Stimulated activated CD8-positive, alpha-beta memory T cell treated with anti-CD3 and anti-CD28 coated beads, Interleukin-12 subunit alpha, Interleukin-12 subunit beta, amount 100 ng/mL, for 4 hours (primary cell): Measurements from ENCODE around the gene TXLNG.
"Not testable (repeated sequence)": the region's sequence is repeated elsewhere in the genome, so short reads cannot be mapped to it uniquely, and the experiment has no call there.

Experiments used
- DNase-seq: peaks from one replicate; pipeline ENCODE4 v3.0.0-alpha.2; 2020; ENCODE audit warnings: low read depth

Gene TXLNG

DNA sequence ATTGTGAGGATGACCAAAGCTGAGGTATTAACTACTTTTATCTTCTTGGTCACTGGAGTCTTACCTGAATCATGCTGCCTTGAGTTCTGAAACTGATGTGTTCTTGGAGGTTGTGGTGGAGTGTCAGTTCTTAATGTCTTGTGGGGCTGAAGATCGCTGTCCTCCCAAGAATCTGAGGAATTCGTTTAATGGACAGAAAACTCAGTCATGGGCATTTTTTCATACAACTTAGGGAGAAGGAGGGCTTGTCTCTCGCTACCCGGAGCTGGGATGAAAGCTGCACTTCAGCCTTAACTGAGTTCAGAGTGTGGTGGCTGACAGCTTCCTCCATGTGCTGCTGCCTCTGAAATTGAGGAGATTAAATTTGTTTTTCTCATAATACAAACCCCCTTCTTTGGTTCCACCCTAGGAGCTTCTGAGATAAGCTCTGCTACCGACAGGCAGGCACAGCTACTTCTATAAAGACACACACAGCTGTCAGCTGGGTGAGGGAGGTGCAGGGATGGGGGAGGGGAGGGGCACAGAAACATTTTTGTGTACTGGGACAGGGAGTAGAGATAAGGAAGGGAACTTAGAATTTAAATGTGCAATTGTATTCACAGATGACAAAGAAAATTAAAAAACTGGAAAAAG, 53.1 kb downstream of the TXLNG start:
- DNase-seq = no peak

DNA sequence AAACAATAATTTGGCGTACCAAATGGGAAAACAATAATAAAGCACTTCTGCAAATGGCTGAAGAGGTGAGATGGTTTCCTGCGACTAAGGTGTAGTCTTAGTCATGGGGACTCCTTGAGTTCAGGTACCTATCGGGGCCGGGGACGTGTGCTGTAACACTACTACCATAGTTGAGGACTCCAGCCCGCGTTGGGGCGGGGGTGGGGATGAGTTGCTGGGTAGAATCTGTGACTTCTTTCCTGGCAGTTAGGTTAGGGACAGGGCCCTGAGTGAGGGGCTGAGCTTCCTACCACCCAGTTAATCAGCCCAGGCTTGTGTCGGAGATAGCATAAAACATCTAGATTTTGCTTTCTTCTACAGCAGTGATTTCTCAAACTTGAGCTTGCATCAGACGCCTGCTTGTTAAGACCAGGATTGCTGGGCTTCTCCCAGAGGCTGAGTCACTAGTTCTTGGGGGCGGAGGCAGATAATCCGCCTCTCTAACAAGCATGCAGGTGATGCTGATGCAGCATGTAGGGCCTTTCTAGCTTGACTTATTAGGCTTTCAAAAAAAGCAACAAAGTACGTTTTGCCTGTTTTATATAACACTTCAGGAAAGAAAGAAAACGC, 53.7 kb downstream of the TXLNG start:
- no peak for DNase-seq

DNA sequence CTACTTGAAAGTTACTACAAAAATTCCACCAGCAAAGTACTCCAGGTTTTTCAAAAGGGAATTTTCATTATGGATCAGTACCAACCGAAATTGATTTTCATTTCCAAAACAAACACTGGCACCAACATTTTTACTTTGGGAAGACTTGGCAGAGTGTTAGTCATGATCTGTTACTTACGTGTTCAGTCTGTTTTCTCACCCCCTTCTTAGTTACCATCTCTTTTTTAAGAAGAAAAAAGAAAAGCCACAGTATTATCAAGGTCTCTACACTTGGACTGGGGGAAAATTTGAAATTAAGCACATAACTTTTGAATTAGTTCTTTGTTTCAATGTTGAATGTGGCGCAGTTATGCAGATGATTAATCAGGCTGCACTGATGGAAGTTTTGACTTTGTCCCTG, 56.4 kb downstream of the TXLNG start:
- DNase-seq = no peak

DNA sequence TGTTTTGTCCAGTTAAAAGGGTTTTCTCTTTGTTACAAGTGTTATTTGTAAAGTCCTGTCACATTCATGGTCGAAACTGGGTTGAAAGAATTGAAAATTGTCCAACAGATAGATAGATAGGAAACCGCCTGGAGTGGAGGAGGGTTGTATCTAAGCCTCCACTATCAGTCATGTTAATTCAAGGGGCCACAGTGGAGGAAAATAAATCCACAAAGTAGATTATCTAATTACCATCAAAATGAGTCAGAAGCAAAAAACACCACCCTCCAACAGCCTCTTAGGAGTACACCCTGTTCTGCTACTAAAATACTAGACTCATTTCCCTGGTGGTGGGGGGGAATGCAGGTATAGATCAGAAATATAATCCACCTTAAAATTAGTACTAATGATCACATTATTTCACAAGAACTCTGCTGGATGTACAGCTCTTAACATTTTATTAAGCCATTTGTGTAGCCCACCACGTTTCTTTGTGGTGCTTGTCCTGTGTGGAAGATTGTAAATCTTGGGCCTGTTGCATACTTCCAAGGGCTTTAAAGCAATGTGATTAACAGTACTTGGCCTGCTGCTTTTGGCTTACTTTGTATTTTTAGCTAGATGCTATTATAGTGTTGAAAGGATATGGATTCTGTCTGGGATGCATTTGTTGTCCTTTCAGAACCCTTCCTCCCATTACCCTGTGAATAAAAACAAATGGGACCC, 57.1 kb downstream of the TXLNG start:
- DNase-seq = no peak

DNA sequence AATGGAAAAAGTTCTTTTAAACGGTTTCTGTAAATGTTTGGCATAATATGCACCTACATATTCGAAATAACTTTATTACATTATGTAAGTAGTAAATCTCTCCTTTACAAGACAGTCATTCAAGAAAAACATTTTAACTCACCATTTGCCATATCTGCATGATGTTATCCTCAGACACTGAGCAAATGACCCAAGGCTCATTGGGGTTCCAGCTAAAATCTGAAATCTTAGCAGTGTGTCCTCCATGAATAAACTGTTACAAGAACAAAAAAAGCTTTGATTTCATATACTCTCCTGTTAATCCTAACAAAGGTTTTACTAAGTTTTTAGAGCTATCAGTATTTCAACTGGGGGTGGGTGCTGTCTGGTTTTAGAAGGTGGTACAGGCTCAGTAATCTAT, 59.4 kb downstream of the TXLNG start:
- DNase-seq = no peak

DNA sequence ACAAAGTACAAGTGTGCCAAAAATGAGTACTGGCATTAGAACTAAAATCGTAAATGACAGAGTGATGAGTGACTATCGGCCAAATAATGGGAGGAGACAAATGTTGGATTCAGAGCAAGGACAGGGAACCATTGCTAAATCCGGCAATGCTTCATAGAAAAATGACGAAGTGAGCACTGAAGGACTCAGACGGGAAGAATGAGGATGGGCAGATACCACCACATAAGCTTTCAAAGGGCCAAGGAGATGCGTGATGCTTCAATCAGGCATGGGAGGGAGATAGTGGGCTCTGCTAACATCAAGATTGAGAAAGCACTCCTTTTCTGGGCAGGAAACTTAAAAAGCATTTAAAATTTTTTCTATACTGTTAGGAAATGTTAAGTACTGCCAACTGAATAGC, 62.3 kb downstream of the TXLNG start:
- DNase-seq = no peak

DNA sequence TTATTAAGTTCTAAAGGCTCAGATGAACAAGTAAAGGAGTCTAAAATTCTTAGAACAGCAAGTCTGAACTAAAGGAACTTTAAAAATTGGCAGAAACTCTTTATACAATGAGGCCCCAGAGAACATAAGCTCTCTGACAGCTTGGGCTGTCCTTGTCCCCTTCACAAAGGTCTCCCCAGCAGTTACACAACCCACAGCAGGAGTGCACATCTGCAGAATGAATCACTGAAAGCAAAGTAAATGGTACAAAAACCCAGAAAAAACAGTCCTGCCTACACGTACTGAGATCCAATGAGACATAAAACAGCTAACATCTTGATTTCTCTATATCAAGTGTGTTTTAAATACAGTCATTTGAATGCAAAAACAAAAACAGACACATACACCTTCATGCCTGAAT, 65.2 kb downstream of the TXLNG start:
- no peak for DNase-seq

DNA sequence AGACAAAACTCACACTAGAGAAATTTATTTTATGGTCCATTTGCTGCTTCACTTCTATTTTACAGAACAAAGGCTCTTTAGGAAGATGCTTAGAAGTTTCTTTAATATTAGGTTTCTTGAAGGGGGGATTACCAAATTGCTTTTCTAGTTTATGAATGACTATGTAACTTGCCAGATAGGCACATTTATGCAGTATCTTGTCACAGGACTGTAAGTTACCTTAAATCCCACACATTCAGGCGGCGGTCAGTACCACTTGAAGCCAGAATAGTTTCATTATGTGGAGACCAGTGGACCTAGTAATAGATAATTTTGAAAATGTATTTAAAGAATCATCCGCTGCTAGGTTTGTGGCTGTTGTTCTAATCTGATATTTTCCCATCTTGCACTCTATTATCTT, 65.6 kb downstream of the TXLNG start:
- no peak for DNase-seq

DNA sequence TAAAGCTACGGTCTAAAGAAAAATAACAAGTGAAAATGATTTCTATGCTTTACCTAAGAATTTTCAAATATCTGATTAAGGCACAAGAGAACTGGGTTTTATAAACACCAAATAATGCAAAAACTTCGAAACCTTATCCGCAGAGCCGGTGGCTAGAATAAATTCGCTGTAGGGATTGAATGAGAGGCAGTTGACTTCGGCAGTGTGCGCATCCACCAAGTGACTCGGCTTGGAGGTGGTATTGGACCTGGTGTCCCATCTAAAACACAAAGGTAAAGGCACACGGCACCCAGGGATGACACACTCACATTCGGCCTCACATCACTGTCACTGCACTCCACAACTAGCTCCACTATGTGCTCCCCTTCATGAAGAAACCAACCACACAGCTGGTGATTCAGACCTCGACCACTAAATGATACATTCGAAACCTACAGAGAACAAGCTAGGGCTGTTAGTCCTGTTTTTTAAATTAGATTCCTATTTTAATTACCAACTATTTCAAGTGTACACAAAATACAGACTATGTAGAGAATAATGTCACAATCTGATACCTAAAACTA, 66.4 kb downstream of the TXLNG start:
- no peak for DNase-seq

DNA sequence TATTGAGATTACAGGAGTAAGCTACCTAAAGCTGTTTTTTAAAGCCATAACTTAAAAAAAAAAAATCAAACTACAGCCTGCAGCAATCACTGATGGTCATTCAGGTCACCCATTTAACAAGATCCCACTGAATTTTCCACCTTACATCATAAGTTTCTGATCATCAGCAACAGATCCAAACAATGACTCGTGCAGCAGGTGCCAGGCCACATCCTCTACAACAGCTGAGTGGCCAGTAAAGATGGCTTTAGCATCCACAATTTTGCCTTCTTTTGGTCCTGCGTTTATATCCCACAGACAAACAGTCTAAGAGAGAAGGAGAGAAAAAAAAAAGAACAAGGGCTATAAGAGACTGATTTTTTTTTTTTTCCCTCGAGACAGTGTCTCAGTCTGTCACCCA, 67.3 kb downstream of the TXLNG start:
- DNase-seq = no peak

DNA sequence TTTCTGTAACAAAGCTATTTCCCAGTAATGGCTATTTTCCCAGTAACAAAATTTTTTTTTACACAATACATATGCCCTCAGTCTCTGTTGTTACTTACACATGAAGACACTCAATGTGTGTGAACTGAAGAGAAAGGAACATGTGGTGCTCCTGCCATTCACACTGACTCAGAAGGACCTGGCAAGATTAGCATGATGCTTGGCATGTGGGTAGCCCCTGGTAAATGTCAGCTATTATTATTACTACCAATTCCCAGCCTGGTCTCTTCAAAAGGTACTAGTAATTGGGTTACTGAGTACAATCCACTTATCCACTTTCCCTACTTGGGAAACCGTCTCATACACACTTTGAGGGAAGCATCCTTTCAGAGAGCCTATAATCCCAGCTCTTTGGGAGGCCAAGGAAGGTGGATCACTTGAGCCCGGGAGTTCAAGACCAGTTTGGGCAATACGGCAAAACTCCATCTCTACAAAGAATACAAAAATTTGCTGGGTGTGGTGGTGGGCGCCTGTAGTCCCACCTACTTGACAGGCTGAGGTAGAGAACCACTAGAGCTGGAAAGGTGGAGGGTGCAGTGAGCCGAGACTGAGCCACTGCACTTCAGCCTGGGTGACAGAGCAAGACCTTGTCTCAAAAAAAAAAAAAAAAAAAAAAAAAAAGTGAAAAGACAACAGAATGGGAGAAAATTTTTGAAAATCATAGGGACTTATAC, 69.3 kb downstream of the TXLNG start:
- DNase-seq = no peak

DNA sequence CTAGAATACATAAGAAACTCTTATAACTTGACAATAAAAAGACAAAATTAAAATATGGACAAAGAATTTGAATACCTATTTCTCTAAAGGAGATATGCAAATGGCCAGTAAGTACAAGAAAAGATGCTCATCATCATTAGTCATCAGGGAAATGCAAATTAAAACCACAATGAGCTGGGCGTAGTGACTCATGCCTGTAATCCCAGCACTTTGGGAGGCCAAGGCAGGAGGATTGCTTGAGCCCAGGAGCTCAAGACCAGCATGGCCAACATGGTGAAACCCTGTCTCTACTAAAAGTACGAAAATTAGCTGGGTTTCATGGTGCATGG, 69.8 kb downstream of the TXLNG start:
- DNase-seq = not testable (repeated sequence)

DNA sequence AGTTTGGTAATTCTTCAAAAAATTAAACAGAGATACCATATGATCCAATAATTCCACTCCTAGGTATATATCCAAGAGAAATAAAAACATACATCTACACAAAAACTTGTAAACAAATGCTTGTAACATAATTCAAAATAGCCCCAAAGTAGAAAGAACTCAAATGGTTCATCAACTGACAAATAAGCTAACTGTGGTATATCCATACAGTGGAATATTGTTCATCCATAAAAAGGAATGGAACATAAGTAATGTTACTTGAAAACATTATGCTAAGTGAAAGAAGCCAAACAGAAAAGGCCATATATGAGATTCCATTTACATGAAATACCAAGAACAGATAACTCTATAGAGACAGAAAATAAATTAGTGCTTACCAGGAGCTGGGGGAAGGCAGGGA, 70.5 kb downstream of the TXLNG start:
- DNase-seq = no peak

DNA sequence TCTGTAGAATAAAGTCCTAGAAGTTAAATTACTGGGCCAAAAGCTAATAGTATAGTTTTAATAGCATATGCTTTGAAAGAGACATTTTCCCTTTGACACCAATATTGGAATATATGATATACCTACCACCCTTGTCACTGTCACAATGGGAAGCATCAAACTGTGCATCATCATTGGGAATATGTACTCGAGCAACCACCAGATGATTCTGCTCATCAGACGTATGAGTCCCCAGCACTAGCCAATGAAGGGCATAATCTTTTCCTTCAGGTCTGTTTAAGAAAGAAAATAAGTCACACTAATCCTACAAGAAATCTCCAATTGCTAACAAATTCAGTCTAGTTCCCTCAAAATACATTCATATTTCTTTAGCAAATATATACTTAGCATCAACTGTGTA, 76.6 kb downstream of the TXLNG start:
- no peak for DNase-seq

DNA sequence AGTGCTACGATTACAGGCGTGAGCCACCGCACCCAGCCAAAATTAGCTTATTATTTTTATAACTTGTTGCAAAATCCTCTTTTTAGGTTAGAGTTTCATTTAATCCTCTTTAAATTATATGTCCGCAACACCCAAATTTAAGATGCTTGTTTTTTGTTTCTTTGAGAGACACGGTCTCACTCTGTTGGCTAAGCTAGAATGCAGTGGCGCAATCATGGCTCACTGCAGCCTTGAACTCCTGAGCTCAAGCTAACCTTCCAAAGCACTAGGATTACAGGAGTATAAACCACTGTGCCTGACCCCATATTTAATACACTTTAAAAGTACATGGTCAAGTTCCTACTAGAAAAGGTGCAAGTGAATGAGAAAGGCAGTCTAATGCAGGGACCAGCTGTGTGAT, 81.7 kb downstream of the TXLNG start:
- DNase-seq = no peak

DNA sequence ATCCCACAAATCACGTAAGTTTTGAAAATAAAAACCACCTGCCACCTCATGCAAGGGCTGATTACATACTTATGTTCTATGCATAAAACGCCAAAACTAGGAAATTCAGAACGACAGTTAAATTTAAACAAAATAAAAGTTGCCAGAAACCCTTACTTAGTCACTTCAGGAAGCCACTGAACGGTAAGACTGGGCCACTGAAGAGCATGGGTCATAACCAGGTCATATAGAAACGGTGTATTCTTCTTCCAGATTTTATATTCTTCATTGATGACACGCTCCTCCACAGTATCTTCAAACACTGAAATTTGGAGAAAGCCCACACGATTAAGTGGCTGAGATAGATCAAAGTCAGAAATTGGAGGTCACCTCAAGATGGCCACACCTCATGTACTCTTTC, 82.7 kb downstream of the TXLNG start:
- DNase-seq = no peak

DNA sequence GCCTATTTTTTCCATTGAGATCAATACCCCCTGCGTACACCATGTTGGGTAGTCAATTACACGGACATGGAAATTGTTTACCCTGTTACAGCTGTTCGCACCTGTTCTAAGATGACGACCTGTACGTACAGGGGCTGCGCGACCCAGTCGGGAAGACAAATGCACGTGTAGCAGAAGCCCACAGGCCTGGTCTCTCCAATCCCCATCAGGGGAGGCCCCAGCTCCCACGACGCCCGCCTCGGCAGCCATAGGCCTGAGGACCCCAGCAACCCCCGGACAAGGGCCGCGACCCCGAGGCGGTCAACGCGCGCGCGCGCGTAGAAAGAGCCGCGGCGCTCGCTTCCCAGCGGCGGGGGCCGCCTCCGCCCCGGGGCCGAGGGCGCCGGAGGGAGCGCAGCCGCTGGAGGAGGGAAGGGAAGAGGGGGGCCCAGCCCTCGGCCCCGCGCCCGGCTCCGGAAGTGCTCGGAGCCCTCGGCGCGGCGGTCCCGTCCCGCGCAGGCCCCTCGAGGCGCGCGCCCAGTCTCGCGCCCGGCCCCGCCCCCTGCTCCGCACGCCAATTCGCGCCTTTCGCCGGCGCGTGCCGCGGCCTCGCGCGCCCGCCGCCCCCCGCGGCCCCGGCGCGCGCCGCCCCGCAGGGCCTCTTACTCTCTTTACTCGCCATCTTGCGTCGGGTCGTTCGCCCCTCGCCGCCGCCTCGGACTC, 83.3 kb downstream of the TXLNG start:
- DNase-seq = peak; percentile 39

DNA sequence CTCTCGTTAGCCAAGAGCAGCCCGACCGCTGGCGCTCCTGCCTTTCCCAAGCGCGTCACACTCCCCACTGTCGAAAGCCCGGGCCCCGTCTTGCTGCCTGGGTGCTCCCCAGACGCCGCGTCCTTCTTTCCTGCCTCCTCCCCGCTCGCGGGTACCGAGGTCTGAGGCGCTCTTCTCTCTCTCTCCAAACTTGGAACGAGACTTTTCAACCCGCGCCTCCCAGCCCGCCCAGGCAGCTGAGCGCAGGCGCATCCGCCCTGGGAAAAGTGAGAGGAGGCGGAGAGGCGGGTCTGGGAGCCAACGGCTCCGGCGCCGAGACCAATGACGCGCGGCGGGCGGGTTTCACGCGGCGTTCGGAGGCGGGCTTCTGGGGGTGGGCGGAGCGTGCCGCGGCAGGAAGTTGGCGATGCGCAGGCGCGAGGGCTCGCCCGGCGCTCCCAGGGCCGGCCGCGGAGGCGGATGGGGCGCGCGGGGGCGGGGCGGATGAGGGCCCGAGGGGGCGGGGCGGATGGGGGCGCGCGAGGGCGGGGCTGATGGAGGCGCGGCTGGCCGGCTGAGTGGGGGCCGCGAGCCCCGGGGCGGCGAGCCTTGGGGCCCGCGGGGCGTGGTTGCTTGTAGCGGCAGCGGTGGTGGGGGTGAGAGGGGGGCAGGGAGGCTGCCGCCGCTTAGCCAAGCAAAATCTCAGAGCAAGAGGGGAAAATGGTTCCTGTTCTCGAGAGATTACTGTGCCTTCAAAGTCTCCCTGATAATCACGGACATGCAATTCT, 84.0 kb downstream of the TXLNG start, which contains the start of gene RBBP7:
Gene RBBP7 (minus strand): TSS at position 268 of the 767 bp plus-strand sequence. CDS start 309 bp downstream, outside the sequence.
- DNase-seq = peak; percentile 94

DNA sequence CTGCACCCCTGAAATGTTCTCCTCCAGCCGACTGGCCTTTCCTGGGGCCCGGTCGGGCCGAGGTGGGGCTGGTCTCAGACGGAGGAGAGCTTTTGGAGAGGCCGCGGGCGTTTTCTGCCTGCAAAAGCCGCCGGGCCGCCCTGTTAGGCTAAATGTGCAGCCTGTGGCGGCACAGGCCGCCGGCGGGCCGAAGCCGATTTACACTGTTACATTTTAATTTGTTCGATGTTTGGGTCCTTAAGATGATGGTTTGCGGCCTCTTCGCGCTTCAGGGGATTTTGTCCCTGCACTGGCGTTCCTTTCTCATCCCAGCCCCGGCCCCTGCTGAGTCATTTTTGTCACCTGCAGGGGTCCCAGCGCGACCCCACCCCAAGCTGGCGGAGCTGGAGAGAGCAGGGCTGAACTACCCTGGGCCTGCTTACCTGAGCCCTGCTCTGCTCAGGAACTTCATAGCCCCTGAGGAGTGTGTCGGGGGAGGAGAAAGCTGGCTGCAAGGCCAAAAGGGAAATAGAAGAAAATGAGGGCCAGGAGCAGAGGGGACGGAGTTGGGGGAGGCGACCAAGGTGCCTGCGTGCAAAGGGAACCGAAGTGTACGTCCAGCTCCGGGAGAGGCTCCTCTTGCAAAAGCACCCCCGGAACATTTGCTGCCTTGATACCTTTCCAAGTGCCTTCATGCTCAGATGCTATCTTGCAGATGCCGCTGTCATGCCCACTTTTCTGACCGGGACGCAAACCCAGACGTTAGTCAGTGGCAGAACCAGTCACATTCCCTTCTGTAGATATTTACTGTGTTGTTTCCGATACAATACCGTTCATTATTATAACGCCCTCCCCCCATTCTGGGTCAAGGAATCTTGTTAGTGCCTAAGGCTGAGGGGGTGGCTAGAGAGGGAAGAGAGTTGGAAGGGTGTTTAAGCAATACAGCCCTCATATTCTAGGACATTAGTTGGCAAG, 84.9 kb downstream of the TXLNG start:
- DNase-seq = no peak

DNA sequence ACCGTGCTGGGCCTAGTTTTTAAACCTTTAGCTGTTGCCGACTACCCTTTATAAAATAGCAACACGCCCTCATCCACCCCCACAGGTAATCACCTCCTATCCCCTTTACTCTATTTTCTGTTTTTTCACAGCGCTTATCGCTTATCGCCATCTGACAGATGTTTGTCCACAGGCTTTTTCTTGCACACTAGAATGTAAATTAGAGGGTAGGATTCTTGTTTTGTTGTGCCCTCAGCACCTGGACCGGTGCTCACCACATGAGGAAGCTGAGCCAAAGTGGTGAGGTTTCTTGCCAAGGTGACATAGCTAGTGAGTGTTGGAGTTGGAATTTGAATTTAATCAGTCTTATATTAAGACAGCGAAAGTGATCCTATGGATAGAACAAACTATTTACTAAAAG, 86.8 kb downstream of the TXLNG start:
- no peak for DNase-seq
